Measurements from ENCODE around the gene NHERF2.

GRCh38 chr16:2013527-2013926 is 13.2 kb upstream of the NHERF2 start:
- TF ChIP-seq CTCF (IDR thresholded peaks at IDR 0.05) (no peak), POLR2A (IDR thresholded peaks at IDR 0.05) (no peak)
